ENCODE data around the gene ZNF597. TPM values are rescaled to one million over a fixed set of nuclear protein-coding genes. Genes with fewer than 3 reads are reported as not detected.

ZNF597 gene
- total RNA-seq, 1 experiment from 2014 or later = 3.2 TPM

DNA sequence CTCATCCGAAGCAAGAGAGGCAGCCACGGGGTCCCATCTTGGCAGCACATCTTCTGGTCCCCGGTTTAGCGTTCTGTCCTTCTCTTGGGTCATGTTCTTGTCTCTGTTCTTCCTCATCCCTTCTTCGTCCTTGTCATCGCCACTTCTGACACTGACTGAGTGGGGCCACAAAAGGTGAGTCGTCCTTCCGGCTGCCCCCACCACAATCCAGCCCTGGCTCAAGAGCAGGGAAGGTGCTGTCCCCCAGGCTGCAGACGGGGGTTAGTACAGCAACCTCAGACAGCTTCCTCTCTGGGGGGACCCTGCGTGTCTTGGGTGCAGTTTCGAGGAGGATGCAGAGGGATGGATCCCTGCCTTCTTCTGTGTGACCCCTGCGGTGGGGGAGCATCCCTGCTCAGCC is 22.0 kb upstream of the ZNF597 start (continued):
- TF ChIP-seq EZH2phosphoT487 (IDR thresholded peaks at IDR 0.05; ENCODE audit: borderline replicate concordance) (no peak), POLR2A (IDR thresholded peaks at IDR 0.05; ENCODE audit: borderline replicate concordance, extremely low read depth, insufficient read depth, insufficient read length) (no peak), ELF1 (IDR thresholded peaks at IDR 0.05; ENCODE audit: borderline replicate concordance, low read depth) (no peak), ZNF274 (IDR thresholded peaks at IDR 0.05; ENCODE audit: low read depth, low read length) (no peak)

DNA sequence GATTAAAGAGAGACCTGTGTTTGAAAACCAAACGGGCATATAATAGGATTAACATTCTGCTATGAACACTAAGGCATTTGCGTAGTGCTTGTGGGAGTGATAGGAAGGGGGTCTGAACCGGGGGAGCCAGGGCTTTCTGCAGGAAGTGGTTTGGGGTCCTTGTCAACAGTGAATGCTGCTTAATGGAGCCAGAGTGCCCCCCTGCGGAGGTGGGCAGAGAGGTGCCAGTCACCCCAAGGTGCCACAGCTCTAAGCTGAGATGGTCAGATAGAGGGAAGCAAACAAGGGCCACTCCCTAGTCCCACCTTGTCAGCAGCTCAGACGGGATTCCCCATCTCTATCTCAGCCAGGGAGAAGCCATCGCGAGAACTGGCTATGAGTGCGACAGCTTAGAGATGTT is 17.8 kb upstream of the ZNF597 start:
- intact Hi-C loops (cut with micrococcal nuclease) = no loop called here

More for the DNA sequence above, 17.8 kb upstream of the ZNF597 start:
- peaks cover 79% of the 10 kb centered on the region for H3K79me2 ChIP-seq (ENCODE audit: insufficient read depth, low read length)
- no peaks in the 10 kb centered on the region for H3K9me2 ChIP-seq (ENCODE audit: insufficient read depth)
- POLR2A ChIA-PET = no interaction called here
- RAD21 ChIA-PET (ENCODE audit: low non-redundant PET in 1 of 2, low total read pairs in 2 of 2, uncharacterized antibody in 2 of 2, unreplicated experiment in 2 of 2) = no interaction called here
- no peak overlapping the region for H3K4me3 ChIP-seq (replicated peaks in 1 of 2; ENCODE audit: low read depth in 1 of 2, low read length in 2 of 2)
- no peak for DNase-seq (ENCODE audit: low read depth, low spot score)
- ATAC-seq = no peak
- BruUV-seq (replicated peaks) = no TSS peak
- TF ChIP-seq, protein P1, sequence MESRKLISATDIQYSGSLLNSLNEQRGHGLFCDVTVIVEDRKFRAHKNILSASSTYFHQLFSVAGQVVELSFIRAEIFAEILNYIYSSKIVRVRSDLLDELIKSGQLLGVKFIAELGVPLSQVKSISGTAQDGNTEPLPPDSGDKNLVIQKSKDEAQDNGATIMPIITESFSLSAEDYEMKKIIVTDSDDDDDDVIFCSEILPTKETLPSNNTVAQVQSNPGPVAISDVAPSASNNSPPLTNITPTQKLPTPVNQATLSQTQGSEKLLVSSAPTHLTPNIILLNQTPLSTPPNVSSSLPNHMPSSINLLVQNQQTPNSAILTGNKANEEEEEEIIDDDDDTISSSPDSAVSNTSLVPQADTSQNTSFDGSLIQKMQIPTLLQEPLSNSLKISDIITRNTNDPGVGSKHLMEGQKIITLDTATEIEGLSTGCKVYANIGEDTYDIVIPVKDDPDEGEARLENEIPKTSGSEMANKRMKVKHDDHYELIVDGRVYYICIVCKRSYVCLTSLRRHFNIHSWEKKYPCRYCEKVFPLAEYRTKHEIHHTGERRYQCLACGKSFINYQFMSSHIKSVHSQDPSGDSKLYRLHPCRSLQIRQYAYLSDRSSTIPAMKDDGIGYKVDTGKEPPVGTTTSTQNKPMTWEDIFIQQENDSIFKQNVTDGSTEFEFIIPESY (IDR thresholded peaks at IDR 0.05; ENCODE audit: extremely low read depth, insufficient replicate concordance, low read length) = no peak
- no peak for TF ChIP-seq YY1 (IDR thresholded peaks at IDR 0.05; ENCODE audit: extremely low read depth, insufficient replicate concordance, low read depth, low read length)
- no peak for TF ChIP-seq TCF7L2 (IDR thresholded peaks at IDR 0.05; ENCODE audit: borderline replicate concordance, extremely low read depth, insufficient read depth, insufficient read length)
- H3K27ac ChIP-seq (ENCODE audit: low read depth, low read length) = no peak overlapping the region
- CTCF ChIA-PET = no interaction called here
- no peaks in the 10 kb centered on the region for H4K20me1 ChIP-seq (ENCODE audit: insufficient read depth)
- no peak overlapping the region for H3K4me2 ChIP-seq (ENCODE audit: low read length)
- no peak overlapping the region for H3K9ac ChIP-seq (ENCODE audit: low read length)
- H3K9me3 ChIP-seq (ENCODE audit: control insufficient read depth in 1 of 2, insufficient read depth in 1 of 2, low read depth in 1 of 2, low read length in 2 of 2) = no peaks in the 10 kb centered on the region
- H2AFZ ChIP-seq (ENCODE audit: low read depth, low read length, poor library complexity, severe bottlenecking) = no peak overlapping the region
- peaks cover 21 to 29% of the 10 kb centered on the region in 2 experiments for H3K4me1 ChIP-seq (ENCODE audit: control insufficient read depth in 1 of 2, insufficient read depth in 2 of 2, low read length in 2 of 2)
- H3K36me3 ChIP-seq (ENCODE audit: control insufficient read depth in 1 of 2, insufficient read depth in 2 of 2, low read length in 2 of 2) = peaks cover 3 to 6% of the 10 kb centered on the region in 2 experiments; a peak in 3 of 4 replicates
- H3K27me3 ChIP-seq (ENCODE audit: insufficient read depth, low read length) = no peaks in the 10 kb centered on the region
